Common myeloid progenitor, CD34-positive (primary cell): Measurements from ENCODE around the gene MAFF.

Source experiments
- CTCF ChIA-PET: fragments of 350-600 bp; sonication (Branson Sonifier 250); formaldehyde crosslinking; loops from one replicate; lab custom pipeline; 2021; ENCODE audit warnings: antibody characterized with exemption; lab: Charles Lee
- POLR2A ChIA-PET: fragments of 350-600 bp; sonication (Branson Sonifier 250); formaldehyde crosslinking; loops from one replicate; lab custom pipeline; 2021; ENCODE audit warnings: antibody characterized with exemption; lab: Charles Lee
- DNase-seq, 3 donors: peaks; one replicate each; pipeline versions ENCODE4 v3.0.0 to v3.0.0-alpha.2; 2013
- H3K27ac ChIP-seq, 2 experiments: 1 replicate in 1 of 2; 2 replicates in 1 of 2; pipeline ENCODE4 v1.7.0; 2013; ENCODE audit warnings: inconsistent platforms in 2 of 2, low read length in 2 of 2, mild to moderate bottlenecking in 2 of 2, low read depth in 1 of 2, moderate library complexity in 1 of 2; ENCODE audit not compliant: severe bottlenecking in 2 of 2, insufficient read depth in 1 of 2, poor library complexity in 1 of 2
- H3K27me3 ChIP-seq, 5 experiments: replicated peaks in 2 of 5; 1 replicate in 3 of 5; 2 replicates in 2 of 5; pipeline versions ENCODE4 v1.6.1 to v1.7.0; 2013; ENCODE audit warnings: low read length in 4 of 5, mild to moderate bottlenecking in 2 of 5, moderate library complexity in 2 of 5, inconsistent platforms in 1 of 5; ENCODE audit not compliant: insufficient read depth in 5 of 5, control insufficient read depth in 4 of 5
- H3K36me3 ChIP-seq, 4 experiments: 1 replicate in 2 of 4; 2 replicates in 2 of 4; pipeline versions ENCODE4 v1.6.1 to v1.7.0; 2013; ENCODE audit warnings: low read length in 3 of 4, control low read depth in 1 of 4, mild to moderate bottlenecking in 1 of 4; ENCODE audit not compliant: control insufficient read depth in 4 of 4, insufficient read depth in 4 of 4
- H3K4me1 ChIP-seq, 4 experiments: 1 replicate in 3 of 4; 2 replicates in 1 of 4; pipeline versions ENCODE4 v1.6.1 to v1.7.1; 2013; ENCODE audit warnings: low read length in 3 of 4, mild to moderate bottlenecking in 3 of 4, control low read depth in 1 of 4, inconsistent platforms in 1 of 4, moderate library complexity in 1 of 4; ENCODE audit not compliant: control insufficient read depth in 4 of 4, insufficient read depth in 4 of 4; ENCODE audit errors: control extremely low read depth in 1 of 4
- H3K4me3 ChIP-seq, 7 experiments: 1 replicate in 4 of 7; 2 replicates in 3 of 7; pipeline versions ENCODE4 v1.5.1 to v1.7.0; 2013; ENCODE audit warnings: mild to moderate bottlenecking in 7 of 7, low read length in 6 of 7, moderate library complexity in 6 of 7, inconsistent platforms in 2 of 7, low read depth in 2 of 7, control low read depth in 1 of 7; ENCODE audit not compliant: insufficient read depth in 4 of 7, control insufficient read depth in 1 of 7; ENCODE audit errors: extremely low read depth in 1 of 7
- H3K9me3 ChIP-seq, 5 experiments: 1 replicate in 4 of 5; 2 replicates in 1 of 5; pipeline versions ENCODE4 v1.6.1 to v1.7.1; 2013; ENCODE audit warnings: low read length in 4 of 5, mild to moderate bottlenecking in 2 of 5, inconsistent platforms in 1 of 5, low read depth in 1 of 5, moderate library complexity in 1 of 5; ENCODE audit not compliant: control insufficient read depth in 4 of 5, insufficient read depth in 2 of 5; ENCODE audit errors: control extremely low read depth in 1 of 5
- WGBS: methylation state at CpG from one replicate; pipeline ENCODE4 v1.1.5; 2013; ENCODE audit not compliant: insufficient coverage; 5-methylcytosine and 5-hydroxymethylcytosine counted together

MAFF gene

DNA sequence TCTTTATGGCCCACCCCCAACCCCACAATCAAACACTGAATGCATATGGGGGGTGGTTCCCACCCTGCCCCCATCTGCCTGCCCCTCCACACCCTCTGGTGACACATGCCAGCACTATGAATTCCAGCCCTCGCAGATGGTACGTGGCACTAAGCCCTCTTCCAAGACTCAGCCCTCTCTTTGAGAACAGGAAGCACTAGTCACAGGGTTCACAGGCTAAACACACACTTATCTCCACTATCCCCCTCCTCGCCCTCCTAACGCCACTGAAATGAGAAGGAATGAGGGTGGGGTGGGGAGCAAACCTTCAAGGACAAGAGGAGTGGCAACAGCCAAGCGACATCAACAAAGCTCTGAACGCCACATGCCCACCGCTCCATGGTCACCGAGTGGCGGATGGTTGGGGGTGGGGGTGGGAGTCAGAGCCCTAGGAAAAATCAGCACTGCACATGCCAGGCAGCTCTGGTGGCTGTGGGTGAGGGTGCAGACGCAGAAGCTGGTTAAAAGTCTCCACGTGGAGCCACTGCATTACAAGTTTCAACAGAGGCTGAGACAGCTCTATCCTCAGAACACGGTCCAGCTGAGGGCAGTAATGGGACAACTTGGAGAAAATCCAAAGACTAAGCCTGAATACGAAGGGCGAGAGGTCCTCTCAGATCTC, 37.4 kb downstream of the MAFF start:
- H3K27me3 ChIP-seq = no peaks in the 10 kb centered on the region
- no peak overlapping the region for H3K4me3 ChIP-seq
- H3K27ac ChIP-seq = no peak overlapping the region
- H3K9me3 ChIP-seq = no peaks in the 10 kb centered on the region
- ChIA-PET POLR2A (no interaction called here), CTCF (no interaction called here)
- H3K36me3 ChIP-seq = peaks cover 0 to 32% (median 24%) of the 10 kb centered on the region in 4 experiments
- 87% methylated on average over 12 of the region's 14 CpGs for WGBS
- peaks cover 0 to 5% (median 2%) of the 10 kb centered on the region in 4 experiments for H3K4me1 ChIP-seq
- no peak for DNase-seq

DNA sequence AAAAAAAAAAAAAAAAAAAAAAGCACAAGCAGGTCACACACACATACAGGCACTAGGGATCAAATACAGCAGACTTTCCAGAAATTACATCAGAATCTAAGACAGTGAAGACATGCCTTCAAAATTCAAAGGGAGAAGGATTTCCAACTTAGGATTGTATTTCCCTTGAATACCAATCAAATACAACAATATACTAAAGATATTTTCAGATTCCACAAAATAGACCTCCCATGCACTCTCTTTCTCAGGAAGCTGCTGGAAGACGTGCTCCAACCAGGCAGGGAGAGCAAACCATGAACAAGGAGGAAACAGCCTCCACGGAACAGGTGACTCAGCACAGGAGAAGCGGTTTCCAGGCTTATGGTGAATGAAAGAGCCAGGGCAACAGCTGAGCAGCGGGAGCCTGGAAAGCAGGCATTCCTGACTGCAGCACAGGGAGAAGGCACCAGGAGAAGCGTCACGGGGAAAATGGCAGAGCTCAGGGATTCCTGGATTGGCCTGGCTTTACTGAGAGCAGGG, 39.0 kb downstream of the MAFF start:
- Histone ChIP-seq H3K27me3 (no peaks in the 10 kb centered on the region), H3K27ac (no peak overlapping the region), H3K4me1 (peaks cover 0 to 5% (median 2%) of the 10 kb centered on the region in 4 experiments), H3K4me3 (no peak overlapping the region), H3K9me3 (no peaks in the 10 kb centered on the region), H3K36me3 (peaks cover 0 to 25% (median 20%) of the 10 kb centered on the region in 4 experiments)
- 55% methylated on average over 5 of the region's 6 CpGs for WGBS
- ChIA-PET CTCF (interaction anchor here (1.3 kb wide), 1 partner anchor 20 kb away, joined by 4 read pairs; no protein-coding TSS in a partner anchor), POLR2A (no interaction called here)
- DNase-seq = no peak

DNA sequence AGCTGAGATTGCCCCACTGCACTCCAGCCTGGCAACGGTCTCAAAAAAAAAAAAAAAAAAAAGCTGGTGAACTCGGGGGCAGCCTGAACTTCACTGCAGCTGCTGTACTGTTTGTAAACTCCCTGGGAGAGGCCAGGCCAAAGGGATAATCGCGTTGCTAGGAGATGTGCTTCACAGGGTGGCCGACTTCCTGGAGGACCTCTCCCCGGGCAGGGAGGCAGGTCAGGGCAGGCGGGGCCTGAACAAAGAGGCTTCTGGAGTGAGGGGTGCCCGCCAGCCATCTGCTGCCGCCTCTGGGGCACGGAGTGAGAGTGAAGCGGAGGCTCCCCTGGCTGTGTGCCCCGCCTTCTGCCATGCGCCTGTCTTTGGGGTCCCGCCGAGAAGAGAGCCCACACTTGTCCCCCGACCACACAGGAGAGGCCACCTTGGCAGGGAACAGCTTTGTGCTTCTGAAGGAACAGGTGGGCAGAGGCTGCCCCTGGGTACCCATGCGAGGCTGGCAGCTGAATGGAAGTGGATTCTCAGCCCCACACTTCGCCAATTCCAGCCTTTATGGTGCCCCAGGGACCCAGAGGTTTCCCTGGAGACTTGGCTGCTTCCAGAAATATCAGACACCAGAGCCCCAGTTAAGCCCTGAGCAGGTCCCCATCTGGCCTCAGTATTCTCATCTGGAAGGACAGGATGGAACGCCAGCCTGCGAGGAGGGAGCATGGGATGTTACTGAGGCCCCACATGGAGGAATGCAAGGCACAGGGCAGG, 41.4 kb downstream of the MAFF start:
- H3K4me3 ChIP-seq = no peak overlapping the region
- no peak overlapping the region for H3K27ac ChIP-seq
- H3K36me3 ChIP-seq = peaks cover 2 to 39% (median 25%) of the 10 kb centered on the region in 4 experiments
- no peaks in the 10 kb centered on the region for H3K27me3 ChIP-seq
- WGBS = 95% methylated on average over 20 of the region's 20 CpGs
- DNase-seq = no peak
- POLR2A ChIA-PET = no interaction called here
- H3K4me1 ChIP-seq = peaks cover 0 to 5% (median 2%) of the 10 kb centered on the region in 4 experiments
- H3K9me3 ChIP-seq = no peaks in the 10 kb centered on the region
- CTCF ChIA-PET = interaction anchor here (0.9 kb wide), 1 partner anchor 19 kb away, joined by 3 read pairs; no protein-coding TSS in a partner anchor

DNA sequence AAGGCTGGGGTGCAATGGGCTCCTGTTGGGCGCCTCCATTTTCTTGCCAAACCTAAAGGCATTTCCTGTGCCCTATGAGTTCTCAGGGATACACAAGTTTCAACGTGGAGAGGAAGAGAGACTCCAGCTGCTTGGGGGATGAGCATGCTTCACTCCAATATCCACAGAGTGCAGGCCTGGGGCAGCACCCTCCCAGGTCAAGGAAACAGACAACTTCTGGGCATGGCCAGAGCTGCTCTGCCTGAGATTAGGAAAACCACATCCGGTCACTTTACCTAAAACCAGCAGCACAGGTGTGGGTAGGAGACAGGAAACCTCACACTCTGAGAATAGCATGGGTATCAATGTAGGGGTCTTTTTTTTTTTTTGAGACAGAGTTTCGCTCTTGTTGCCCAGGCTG, 42.3 kb downstream of the MAFF start:
- Histone ChIP-seq H3K27ac (no peak overlapping the region), H3K9me3 (no peaks in the 10 kb centered on the region), H3K4me1 (peaks cover 0 to 5% (median 2%) of the 10 kb centered on the region in 4 experiments), H3K36me3 (peaks cover 2 to 38% (median 25%) of the 10 kb centered on the region in 4 experiments), H3K4me3 (no peak overlapping the region), H3K27me3 (no peaks in the 10 kb centered on the region)
- ChIA-PET POLR2A (no interaction called here), CTCF (interaction anchor here (1.0 to 1.4 kb wide), 2 partner anchors 14 to 98 kb away, joined by 3 to 4 read pairs; no protein-coding TSS in a partner anchor)
- WGBS = 67% methylated on average over 3 of the region's 4 CpGs
- DNase-seq = no peak

DNA sequence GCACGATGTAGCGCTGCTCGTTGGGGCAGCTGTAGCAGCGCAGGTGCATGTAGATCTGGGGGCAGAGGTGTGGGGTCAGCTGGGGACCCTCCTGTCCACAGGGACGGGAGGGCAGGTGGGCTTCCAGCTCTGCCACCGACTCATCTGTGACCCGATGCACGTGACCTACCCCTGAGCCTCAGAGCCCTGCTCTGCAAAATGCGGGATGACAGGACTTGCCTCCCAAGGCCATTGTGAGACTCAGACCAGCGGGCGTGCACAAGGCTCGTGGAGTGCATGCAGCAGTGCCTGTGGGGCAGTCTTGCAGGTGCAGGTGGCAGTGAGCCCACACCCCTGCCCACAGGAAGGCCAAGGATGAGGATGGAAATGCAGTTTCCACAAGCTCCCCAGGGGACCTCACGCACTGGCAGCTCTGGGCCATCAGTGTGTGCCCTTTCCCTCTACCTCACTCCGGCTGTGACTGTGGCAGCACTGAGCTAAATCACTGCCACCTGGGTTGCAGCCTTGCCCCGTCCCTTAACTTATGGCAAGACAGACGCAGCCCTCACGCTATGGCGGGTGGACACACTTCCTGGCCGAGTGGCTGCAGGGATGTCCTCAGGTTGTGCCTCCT, 44.4 kb downstream of the MAFF start:
- H3K4me3 ChIP-seq = no peak overlapping the region
- H3K27ac ChIP-seq = no peak overlapping the region
- no peak for DNase-seq
- CTCF ChIA-PET = interaction anchor here (1.3 kb wide), 2 partner anchors 16 to 132 kb away, joined by 4 to 5 read pairs; no protein-coding TSS in a partner anchor
- WGBS = 95% methylated on average over 18 of the region's 19 CpGs
- H3K27me3 ChIP-seq = no peaks in the 10 kb centered on the region
- no peaks in the 10 kb centered on the region for H3K4me1 ChIP-seq
- H3K9me3 ChIP-seq = peaks cover 0 to 4% (median 0%) of the 10 kb centered on the region in 5 experiments
- POLR2A ChIA-PET = no interaction called here
- H3K36me3 ChIP-seq = peaks cover 2 to 36% (median 23%) of the 10 kb centered on the region in 4 experiments

DNA sequence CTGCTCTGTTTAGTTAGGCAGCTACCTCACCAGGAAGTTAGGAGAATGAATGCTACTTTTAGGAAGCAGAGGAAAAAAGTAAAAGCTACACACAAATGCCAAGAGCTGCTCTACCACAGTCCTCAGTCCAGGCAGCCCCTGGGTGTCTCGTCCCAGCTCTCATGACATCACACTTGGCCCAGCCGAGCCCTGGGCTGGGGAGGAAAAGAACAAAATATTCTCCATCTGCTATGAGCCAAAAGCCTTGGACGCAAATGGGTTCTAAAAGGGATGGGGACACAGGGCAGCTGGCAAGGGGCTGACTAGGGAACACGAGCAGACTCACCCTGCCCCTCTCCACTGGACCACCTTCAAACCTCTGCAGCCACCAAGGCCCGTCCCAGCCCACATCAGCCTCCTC, 44.9 kb downstream of the MAFF start:
- ChIA-PET CTCF (interaction anchor here (1.3 kb wide), 2 partner anchors 16 to 132 kb away, joined by 4 to 5 read pairs; no protein-coding TSS in a partner anchor), POLR2A (interaction anchor here (0.7 kb wide), 1 partner anchor 31 kb away, joined by 3 read pairs; no protein-coding TSS in a partner anchor)
- Histone ChIP-seq H3K27ac (no peak overlapping the region), H3K9me3 (peaks cover 0 to 4% (median 0%) of the 10 kb centered on the region in 5 experiments), H3K4me3 (no peak overlapping the region), H3K27me3 (no peaks in the 10 kb centered on the region), H3K36me3 (peaks cover 2 to 36% (median 23%) of the 10 kb centered on the region in 4 experiments), H3K4me1 (peaks cover 0 to 2% (median 0%) of the 10 kb centered on the region in 4 experiments)
- WGBS = 91% methylated on average over 3 of the region's 5 CpGs
- no peak for DNase-seq
